NCI-H345 treated with DMSO at 0.1 percent for 48 hours (cell line): ENCODE measurements around the gene PLN.

ENCODE experiments used
- DNase-seq: peaks from one replicate; lab custom pipeline; 2025; ENCODE audit not compliant: unreplicated experiment; lab: John Stamatoyannopoulos, UW

PLN gene

GRCh38 chr6:118536478-118536877, 11.6 kb upstream of the PLN start:
- no peak for DNase-seq

GRCh38 chr6:118537574-118537973, 10.5 kb upstream of the PLN start:
- no peak for DNase-seq

- DNase-seq: no peak
Observed at GRCh38 chr6:118542184-118542952, 5.7 kb upstream of the PLN start.

- DNase-seq: no peak
Observed at GRCh38 chr6:118544105-118544504, 4.0 kb upstream of the PLN start.

GRCh38 chr6:118546164-118546879, 1.8 kb upstream of the PLN start:
- no peak for DNase-seq

- DNase-seq: no peak
Observed at GRCh38 chr6:118546880-118547218, 1.2 kb upstream of the PLN start.

- DNase-seq: no peak
Observed at GRCh38 chr6:118548613-118549012, 517 bp downstream of the PLN start.

GRCh38 chr6:118551063-118552053, 3.3 kb downstream of the PLN start:
- DNase-seq: peak; percentile 51

- no peak for DNase-seq
Observed at GRCh38 chr6:118553132-118553531, 5.0 kb downstream of the PLN start.

GRCh38 chr6:118554698-118555097, 6.6 kb downstream of the PLN start:
- no peak for DNase-seq

GRCh38 chr6:118558464-118559217, 10.5 kb downstream of the PLN start:
- no peak for DNase-seq

GRCh38 chr6:118559659-118560058, 11.6 kb downstream of the PLN start:
- DNase-seq: no peak

- DNase-seq: no peak
Observed at GRCh38 chr6:118562248-118562647, 14.2 kb downstream of the PLN start.

GRCh38 chr6:118562959-118563358, 14.9 kb downstream of the PLN start:
- no peak for DNase-seq

- no peak for DNase-seq
Observed at GRCh38 chr6:118565311-118565960, 17.3 kb downstream of the PLN start.

- no peak for DNase-seq
Observed at GRCh38 chr6:118567974-118568373, 19.9 kb downstream of the PLN start.

- DNase-seq: no peak
Observed at GRCh38 chr6:118569498-118569897, 21.4 kb downstream of the PLN start.

GRCh38 chr6:118571121-118571520, 23.0 kb downstream of the PLN start:
- DNase-seq: no peak

- no peak for DNase-seq
Observed at GRCh38 chr6:118574051-118574865, 26.2 kb downstream of the PLN start.
